Measurements from ENCODE around the gene SLC12A8. TPM values are rescaled to one million over a fixed set of nuclear protein-coding genes. Genes with fewer than 3 reads are reported as not detected.

SLC12A8 gene
- polyA plus RNA-seq, 1 donor = 0.37 TPM

DNA sequence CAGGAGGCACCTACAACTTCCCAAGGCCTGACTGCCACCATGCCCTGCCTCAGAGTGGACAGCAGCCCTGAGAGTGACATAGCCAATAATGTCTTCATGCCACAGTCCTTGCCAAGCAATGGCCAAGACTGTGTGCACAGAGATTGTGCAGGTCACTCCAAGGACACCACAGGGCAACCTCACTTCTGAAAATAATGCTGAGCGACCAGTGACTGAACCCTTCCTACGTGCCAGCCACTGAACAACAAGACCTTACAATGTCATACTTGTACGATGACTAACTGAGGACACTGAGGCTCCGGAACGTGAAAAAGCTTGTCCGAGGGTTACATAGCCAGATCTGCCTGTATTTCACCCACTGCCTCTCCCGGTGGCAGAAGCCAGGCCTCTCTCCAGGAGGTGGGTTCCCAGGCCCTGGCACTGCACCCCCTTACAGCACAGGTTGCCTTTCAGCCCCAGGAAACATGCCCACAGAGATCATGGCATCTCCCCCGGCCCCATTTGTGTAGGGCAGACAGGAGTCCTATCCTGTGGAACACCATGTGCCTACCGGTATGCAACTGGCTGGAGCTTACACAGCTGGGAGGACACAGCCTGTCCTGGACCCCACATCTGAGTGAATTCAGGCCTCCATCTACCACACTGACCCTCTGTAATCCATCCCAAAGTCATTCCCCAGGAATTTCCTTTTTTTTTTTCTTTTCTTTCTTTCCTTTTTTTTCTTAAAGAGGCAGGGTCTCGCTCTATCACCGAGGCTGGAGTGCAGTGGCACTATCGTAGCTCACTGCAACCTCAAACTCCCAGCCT lies 72.3 kb downstream of the SLC12A8 start:
- no peak for DNase-seq (ENCODE audit: low read depth)

DNA sequence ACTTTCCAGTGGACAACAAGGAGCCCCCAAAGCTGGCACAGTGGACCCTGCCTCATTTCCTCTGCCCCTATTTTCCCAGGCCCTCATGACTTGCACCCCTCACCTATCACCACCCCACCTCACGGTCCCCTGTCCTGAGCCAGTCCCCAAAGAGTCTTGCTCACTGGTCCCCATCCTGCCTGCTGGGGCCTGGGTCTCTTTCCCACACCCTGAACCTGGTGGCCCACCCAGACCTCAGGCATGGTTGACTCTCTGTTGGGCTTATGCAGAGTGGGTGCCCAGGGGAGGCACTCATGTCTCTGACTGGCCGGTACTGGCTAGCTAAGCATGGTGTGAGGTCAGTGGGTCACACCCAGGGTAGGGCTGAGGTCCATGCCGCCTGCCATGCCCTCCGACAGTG lies 73.2 kb downstream of the SLC12A8 start:
- no peak for DNase-seq (ENCODE audit: low read depth)

DNA sequence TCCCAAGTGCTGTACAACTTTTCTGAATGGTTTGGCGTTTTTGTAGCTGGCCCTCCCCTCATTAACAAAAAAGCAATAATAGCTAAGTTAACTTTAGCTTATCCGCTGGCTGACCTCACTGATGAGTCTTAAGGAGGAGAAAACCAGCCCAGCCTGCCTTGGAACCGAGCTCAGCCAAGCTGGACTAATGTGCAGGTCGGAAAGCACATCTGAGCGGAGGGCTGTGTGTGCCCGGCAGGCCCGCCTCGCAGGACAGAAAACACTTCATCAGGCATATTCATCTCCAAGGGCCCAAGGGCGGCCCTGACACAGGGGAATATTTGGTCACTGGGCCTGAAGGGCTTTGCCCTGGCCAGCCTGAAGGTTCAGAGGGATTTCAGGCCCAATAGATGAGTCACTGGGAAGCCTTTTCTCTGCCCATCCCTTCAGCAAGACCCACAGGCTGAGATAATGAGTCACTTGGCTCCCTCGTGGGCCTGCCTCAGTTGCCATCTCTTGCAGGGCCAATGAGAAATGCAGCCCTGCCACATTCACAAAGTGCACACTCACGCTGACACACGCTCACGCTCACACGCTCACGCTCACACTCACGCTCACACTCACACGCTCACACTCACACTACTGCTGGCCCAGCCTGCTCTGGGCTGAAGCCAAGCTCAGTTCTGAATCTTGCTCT lies 75.1 kb downstream of the SLC12A8 start:
- no peak for DNase-seq (ENCODE audit: low read depth)

DNA sequence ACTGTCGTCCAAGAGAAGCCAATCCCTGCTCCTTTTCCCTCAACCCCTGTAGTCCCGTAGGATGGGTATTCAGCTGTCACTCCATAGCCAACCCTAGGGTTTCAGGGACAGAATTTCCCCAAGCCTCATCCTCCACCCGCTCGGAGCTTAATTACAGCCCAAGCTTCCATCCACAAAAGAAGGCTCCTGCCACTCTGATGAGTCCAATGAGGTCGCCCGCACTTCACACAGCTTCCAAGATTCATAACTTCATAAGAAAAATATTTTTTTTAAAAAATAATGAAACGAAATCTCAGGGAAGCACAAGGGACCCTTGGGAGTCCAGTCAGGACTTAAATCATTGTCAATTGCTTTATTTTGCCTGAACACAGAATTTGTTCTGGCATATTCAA lies 75.6 kb downstream of the SLC12A8 start:
- no peak for DNase-seq (ENCODE audit: low read depth)

DNA sequence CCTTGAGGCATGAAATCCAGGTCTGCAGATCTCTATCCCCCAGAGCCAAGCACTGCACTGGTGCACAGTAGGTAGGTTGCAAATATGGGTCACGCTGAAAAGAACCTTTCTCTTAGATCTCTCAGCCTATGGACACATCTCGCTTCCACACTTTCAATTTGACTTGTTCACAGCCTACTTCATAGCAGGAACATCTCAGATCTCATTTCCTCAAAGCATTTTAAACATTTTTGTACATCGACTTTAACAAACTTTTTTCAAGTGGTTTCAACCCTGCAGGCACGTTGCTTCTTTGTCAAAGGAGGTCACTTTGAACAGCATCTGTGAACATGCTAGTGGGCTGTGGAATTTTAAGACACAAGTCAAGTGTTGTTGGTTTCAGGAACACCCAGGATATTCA lies 76.0 kb downstream of the SLC12A8 start:
- DNase-seq (ENCODE audit: low read depth) = no peak

DNA sequence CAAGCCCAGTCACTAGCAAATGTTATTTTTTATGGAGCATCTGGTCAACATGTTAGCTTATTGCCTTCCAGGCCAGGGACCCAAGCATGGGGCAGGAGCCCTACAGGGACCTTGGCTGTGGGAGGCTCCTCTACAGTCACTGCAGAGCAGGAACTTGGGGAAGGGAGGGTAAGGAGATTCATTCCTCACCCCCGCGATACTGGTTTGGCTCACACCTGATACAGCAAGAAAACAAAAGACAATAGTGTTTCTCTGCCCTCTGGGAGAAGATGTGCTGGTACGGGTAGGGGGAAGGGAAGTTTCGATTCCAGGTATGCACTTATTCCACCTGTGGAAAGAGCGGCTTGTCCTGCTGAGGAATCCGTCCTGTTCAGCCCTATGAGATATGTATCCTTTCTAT lies 77.6 kb downstream of the SLC12A8 start:
- DNase-seq (ENCODE audit: low read depth) = no peak

DNA sequence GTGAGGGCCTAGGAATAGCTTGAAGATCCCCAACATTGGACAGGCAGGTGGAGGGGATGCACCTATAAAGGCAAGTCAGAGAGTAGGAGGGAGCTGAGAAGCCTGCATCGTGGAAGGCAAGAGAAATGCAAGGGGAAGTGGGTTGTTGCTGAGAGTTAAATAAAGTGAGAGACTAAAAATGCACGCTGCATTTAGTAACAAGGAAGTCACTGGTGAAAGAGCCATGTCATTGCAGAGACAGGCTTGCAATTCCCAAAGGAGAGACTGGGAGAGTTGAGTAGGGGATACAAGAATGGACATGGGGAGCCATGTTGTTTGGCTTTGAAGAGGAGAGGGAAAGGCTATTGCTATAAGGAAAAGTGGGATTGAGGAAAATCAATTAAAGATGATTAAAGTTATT lies 79.7 kb downstream of the SLC12A8 start:
- DNase-seq (ENCODE audit: low read depth) = no peak

DNA sequence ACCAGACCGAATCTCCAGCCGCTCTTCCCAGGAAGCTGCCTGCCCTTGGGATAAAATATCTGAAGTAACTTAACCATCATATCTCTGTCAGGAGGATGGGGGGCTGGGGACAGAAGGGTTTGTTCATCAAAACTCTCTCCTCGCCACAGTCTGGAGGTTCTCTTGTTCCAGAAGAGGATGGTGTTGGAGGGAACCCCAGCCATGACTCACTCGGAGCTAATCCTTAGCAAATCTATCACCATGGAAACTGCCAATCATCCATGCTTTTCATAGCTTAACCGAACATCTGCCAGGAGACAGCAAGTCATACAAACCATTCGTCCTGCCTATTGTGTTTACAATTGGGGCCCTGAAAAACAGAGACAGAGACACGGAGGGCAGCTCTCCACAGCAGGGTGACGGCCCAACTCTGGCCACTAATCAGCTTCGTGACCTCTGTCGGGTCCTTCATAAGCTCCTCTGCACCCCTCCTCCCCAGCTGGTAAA lies 83.0 kb downstream of the SLC12A8 start:
- DNase-seq (ENCODE audit: low read depth) = peak; percentile 92

DNA sequence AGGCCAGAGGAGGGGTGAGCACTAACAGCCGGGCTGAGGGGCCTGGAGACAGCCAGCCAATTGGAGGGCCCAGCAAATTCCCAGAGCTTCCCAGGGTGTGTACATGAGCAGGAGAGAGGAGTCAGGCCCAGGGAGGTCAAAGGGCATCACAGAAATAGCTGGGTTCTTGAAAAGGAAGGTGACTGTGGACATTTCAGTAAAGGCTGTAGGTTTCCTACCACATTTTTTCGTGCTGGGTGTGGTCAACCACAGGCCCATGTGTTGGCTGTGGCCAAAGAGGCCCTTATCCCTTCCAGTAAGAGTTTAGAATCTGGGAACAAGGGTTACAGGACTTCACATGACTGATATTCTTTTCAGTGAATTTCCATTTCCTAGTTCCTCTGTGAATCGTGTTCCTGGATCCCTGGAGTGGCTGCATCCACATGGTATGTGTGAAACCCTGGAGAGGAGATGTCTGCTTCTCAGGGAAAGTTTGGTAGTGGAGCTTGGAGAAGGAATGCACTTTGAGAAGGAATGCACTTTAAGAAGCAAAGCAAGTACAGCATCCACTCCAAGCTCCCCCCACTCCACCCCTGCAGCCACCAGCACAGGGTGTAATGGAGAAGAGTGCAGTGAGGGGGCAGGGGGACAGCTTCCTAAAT lies 83.6 kb downstream of the SLC12A8 start:
- no peak for DNase-seq (ENCODE audit: low read depth)

DNA sequence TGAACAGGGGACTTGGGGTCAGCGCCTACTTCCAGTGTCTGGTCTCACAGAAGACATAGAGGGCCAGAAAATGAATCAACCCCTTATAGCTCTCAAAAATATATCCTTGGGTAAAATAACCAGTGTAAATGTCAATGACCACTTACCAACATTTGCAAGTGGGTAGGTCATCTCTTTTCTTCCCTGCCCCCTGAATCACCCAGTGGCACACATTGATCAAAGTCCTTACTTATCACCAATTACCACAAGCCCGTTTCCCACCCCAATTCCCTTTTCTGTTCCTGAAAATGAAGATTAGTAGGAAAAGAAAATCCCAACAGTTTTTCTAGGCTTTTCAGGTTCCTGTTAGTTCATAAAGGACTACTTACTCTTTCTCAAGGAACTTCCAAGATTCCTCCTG lies 86.2 kb downstream of the SLC12A8 start:
- no peak for DNase-seq (ENCODE audit: low read depth)

DNA sequence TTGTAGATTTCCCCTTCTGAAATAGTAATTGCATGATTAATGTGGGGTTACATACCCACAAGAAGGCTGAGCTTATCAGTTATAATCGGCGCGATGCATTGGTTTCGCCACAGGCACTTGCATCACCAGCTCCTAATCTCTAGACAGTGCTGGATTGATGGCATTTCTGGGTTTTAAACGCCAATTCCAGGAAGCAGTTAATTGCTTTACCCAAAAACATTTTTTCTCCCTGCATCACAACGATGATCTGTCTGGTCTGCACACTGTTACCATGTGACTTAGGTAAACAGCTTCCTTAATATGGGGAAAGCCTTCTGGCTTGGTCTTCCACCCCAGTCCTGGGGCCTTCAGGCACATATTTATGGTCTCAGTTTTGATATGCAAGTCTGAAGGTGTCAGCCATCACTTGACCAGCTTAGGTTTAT lies 86.7 kb downstream of the SLC12A8 start:
- no peak for DNase-seq (ENCODE audit: low read depth)

DNA sequence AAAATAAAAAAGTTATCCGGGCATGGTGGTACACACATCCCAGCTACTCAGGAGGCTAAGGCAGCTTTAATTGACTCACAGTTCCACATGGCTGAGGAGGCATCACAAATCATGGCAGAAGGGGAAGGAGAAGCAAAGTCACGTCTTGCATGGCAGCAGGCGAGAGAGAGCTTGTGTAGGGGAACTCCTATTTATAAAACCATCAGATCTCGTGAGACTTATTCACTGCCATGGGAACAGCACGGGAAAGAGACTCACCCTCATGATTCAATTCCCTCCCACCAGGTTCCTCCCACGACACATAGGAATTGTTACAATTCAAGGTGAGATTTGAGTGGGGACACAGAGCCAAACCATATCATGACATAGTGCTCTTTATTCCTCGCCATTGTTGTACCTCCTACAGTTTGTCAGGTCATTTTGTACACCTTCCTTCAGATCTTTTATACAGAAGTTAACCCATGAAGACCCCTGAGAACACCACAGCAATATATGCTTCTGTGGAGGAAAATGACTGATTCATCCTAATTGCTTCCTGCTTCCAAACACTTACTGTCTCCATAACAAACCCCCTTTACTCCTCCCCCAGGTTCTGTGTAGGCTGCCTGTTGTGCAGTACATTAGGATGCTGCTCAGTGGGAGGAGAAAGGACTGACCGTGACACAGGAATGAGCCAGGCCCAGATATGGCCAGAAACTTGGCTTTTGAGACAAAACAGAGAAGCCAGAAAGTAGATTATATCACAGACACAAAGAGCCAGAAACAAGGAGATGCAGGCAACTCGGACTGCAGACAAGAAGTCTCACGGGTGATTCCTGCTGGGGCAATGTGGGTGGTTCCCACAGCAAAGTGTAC lies 88.9 kb downstream of the SLC12A8 start:
- no peak for DNase-seq (ENCODE audit: low read depth)

DNA sequence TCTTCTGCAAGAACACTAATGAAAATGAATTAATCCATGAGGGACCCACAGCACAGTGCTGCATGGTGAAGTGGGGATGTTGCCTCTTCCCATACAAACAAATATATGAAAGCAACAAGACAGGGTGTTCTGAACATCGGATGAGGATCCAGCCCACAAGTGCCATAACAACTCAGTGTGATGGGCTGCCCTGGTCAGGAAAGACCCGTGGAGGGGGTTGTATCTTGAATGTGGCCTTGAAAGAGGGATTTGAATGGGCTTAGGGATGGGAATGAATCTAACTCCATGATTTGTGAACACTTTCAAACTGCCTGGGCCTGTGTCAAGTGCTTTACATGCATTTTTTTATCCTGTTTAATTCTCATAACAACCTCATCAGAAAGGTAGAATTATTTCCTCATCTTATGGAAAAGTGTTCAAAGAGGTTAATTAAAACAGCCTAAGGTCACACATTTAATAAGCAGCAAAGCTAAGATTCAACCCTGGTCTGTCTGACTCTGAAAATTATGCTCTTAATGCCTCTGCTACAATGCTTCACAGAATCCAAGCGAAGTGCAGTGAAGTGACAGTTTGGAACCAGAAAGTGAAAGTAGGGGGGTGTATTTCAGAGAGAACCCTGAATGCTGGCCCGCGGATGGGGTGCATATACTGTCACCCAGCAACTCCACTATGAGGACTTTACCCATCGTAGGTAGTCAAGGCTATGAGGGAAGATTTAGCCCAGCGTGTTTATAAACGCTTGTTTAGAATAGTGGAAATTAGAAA lies 91.1 kb downstream of the SLC12A8 start:
- no peak for DNase-seq (ENCODE audit: low read depth)

DNA sequence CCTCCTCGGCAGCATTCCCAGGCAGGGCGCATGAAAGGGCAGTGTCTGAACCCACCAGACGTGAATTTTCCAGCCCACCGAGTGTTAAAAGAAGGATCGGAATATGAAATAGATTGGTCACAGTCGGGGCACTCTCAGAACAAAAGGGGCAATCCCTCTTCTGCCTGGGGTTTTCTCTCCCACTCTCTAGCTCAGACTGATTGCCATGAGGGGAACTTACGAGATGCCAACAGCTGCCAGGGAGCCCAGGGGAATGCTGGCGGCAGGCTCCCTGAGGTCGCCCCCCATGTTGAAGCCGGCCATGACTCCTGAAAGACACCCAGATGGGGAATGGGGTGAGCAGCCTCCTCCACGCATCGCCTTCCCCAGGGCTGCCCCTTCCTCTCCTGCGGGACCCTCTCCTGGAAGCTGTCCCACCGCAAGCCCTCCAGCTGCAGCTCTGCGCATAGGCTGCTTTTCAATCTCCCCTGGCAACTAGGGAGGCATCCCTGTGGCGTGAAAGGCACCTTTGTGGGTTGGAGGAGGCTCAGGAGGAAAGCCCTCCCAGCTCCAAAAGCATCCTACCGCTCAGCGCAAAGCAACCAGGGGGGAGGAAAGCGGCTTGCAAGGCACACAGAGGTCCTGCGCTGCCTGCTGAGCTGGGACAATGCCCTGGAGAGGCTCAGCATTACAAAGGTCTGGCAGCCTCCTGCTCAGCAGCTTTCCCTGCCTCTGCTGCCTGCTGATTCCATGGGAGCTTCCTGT lies 92.0 kb downstream of the SLC12A8 start:
- DNase-seq (ENCODE audit: low read depth) = no peak

DNA sequence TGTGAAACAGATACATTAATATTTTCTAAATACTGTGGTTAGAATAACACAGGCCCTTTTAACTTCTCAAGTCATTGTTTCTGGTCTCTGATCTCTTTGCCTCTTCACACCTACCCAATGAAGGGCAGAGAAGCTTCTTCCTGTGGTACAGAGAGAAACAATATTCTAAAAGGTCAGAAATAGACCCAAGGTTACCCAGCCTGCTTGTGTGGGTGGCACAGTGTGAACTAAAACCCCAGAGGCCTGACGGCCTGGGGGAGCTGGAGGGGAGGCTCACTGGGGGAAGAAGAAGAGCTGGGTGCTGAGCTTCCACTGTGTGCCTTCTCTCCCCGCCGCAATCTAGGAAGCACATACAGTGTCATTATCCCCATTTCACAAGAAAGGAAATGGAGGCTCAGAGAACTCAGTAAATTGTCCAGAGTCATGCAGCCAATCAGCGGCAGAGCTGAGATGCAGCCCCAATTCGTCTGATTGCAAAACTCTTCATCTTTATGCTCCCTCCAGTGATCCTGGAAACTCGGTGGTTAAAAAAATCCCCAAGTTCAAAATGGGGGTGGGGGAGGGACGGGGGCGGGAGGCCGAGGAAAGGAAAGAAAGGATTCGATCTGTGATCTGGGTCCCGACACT lies 92.7 kb downstream of the SLC12A8 start:
- no peak for DNase-seq (ENCODE audit: low read depth)

DNA sequence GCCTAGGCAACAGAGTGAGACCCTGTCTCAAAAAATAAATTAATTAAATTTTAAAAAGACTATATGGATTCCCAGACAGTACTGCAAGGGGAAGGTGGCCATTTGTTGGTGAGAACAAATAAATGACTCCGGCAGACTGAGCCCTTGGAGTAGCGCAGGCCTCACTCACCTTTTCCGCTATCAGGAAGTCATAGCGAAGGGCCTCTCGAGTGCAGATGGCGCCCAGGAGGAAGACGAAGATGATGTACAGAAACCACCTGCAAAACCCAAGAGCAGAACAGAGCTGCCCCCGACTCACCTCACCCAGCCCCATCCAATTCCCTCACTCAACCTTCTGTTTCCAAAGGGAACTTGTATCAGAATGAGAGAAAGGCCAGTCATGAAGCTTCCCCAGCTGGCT lies 93.9 kb downstream of the SLC12A8 start:
- DNase-seq (ENCODE audit: low read depth) = no peak

DNA sequence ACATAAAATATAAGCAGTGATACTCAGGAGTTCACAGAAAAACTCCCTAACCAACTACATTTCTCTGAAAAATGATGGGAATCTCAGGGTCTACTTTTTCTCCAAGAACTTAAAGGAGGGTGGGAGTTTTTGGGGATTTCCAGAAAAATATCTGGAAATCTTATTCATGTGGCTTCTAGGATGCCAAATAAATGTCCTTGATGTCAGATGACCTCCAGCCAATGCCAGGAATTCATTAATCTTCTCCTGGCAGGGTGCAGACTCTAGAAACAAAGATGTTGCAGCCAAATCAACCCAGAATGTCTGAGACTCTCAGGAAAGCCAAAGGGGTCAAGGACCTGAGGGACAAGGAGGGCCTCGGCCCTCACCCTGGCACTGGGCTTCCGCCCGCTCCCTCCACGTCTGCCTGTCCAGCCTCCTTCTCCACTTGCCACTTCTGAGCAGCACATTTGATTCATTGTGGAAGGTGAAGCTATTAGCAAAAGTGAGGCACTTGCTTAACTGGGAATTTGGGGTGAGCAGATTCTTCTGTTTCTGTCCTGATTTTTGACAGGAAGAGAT lies 94.8 kb downstream of the SLC12A8 start:
- DNase-seq (ENCODE audit: low read depth) = no peak

DNA sequence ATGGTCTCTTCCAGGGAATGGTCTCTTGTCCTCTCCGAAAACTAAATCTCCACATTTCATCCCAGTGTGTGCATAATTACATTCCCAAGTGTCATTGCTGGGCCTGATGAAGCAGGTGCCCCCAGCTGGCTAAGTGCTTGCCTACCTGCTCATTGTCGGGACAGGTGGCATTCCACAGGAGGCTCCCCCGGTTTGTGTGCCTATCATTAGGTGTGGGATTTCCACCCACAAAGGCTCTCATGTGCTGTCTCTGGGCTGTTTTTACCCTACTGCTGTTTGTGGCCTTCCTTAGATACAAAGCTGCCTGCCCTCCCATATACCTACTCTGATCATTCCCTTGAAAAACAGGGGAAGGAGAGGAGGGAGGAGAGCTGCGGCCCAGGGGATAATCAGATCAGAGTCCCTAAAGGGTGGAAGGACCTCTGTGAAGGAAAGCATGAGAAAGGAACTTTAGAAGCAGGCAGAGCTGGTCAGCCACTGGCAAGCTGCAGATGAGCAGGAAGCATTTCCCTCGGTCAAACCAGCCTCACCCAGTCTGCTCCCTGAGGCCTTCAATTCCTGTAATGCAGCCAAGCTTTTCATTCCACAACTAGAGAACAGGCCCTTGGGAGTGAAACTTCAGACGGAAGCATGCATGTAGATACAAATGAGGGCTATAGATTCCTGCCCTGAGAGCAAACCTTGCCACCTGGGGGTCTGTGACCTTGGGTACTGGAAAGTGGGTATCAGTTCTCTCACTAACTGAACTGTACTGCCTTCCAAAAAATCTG lies 96.1 kb downstream of the SLC12A8 start:
- DNase-seq (ENCODE audit: low read depth) = no peak

DNA sequence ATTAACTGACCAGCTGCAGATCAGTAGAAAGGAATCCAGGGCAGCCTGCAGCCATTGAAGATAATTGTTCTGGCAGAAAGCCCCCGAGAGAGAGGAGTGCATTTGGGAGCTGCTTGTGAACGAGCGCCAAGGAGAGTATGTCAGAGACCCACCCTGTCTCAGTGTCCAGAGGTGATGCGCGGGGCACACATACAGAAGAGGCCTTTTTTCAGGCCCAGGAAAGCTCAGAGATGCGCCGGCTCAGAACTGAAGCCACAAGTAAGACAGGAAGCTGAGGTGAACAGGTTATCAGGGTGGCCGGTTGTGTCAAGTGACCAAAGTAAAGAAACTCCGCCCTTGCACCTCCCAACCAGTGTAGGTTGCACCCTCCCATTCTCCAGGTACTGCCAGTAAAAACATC lies 96.9 kb downstream of the SLC12A8 start:
- no peak for DNase-seq (ENCODE audit: low read depth)
